Measurements from ENCODE around the gene MYO3B.
A peak's percentile ranks its signal among the peaks of the same experiment; 100 is the strongest.

The MYO3B gene

GRCh38 chr2:170213651-170214050 lies 35.7 kb downstream of the MYO3B start:
- H3K4me1 ChIP-seq (ENCODE audit: insufficient read depth, low read length), result peaks cover 46% of the 10 kb centered on the region

GRCh38 chr2:170214309-170214948 lies 36.5 kb downstream of the MYO3B start:
- Histone ChIP-seq H3K4me3 (ENCODE audit: low read length) (peak overlapping the region; percentile 47; the same call in 1 of the 2 replicates), H3K36me3 (ENCODE audit: insufficient read depth, low read depth, low read length) (no peaks in the 10 kb centered on the region), H3K27me3 (ENCODE audit: insufficient read depth, low read length) (no peaks in the 10 kb centered on the region), H3K27ac (ENCODE audit: low read length) (peak overlapping the region; percentile 70), H3K9ac (ENCODE audit: low read depth, low read length) (peak overlapping the region; percentile 55), H3K4me1 (ENCODE audit: insufficient read depth, low read length) (peaks cover 46% of the 10 kb centered on the region), H3K9me3 (ENCODE audit: insufficient read depth, low read depth, low read length) (no peaks in the 10 kb centered on the region)

More at GRCh38 chr2:170213651-170214050, 35.7 kb downstream of the MYO3B start:
- H3K9ac ChIP-seq (ENCODE audit: low read depth, low read length), result 0 out of 2 replicates have a peak overlapping the region, but pooled peaks have one; percentile 21
- no peak overlapping the region for H3K4me3 ChIP-seq (ENCODE audit: low read length)
- H3K36me3 ChIP-seq (ENCODE audit: insufficient read depth, low read depth, low read length), result no peaks in the 10 kb centered on the region
- no peak overlapping the region for H3K27ac ChIP-seq (ENCODE audit: low read length)
- no peaks in the 10 kb centered on the region for H3K9me3 ChIP-seq (ENCODE audit: insufficient read depth, low read depth, low read length)
- no peaks in the 10 kb centered on the region for H3K27me3 ChIP-seq (ENCODE audit: insufficient read depth, low read length)

DNA sequence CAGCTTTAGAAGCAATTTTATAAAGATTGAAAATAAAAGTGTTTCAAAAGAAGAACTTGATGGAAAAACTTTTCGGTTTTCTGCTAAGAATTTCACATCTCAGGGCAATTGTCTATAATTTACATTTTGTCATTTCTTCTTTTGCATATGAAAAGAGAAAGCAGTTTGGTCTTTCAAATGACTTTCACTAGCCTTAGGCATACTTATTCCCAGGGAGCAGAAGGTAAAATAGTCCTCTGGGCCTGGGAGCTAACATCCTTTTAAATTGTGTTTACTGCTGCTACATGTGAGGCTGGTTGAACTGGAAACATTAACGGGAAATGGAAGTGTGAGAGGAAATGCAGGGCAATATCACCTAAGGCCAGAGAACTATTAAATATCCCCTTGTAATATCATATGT lies 37.1 kb downstream of the MYO3B start:
- Histone ChIP-seq H3K27me3 (ENCODE audit: insufficient read depth, low read length) (no peaks in the 10 kb centered on the region), H3K4me3 (ENCODE audit: low read length) (peak overlapping the region; percentile 47; the same call in 1 of the 2 replicates), H3K4me1 (ENCODE audit: insufficient read depth, low read length) (peaks cover 46% of the 10 kb centered on the region), H3K27ac (ENCODE audit: low read length) (peak overlapping the region; percentile 70), H3K9me3 (ENCODE audit: insufficient read depth, low read depth, low read length) (no peaks in the 10 kb centered on the region), H3K36me3 (ENCODE audit: insufficient read depth, low read depth, low read length) (no peaks in the 10 kb centered on the region), H3K9ac (ENCODE audit: low read depth, low read length) (peak overlapping the region; percentile 55)

DNA sequence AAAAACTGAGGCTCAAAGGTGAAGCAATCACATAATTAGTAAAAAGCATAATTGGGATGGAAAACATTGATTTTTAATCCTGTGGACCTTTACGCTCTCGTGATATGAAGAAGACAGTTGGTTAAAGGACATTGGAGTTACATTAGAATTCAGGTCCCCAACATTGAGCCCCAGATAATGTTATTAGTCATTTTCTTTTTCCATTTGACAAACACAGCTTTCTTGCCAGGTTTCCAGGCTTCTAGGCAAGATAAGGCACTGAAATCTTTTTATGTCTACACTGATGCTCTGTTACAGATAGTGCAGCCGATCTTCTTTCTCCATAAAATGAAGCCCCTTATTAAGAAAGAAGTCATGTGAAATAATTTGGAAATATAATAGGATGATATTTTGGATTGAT lies 38.5 kb downstream of the MYO3B start:
- no peaks in the 10 kb centered on the region for H3K27me3 ChIP-seq (ENCODE audit: insufficient read depth, low read length)
- peak overlapping the region; percentile 55; the same call in 1 of the 2 replicates for H3K9ac ChIP-seq (ENCODE audit: low read depth, low read length)
- H3K4me1 ChIP-seq (ENCODE audit: insufficient read depth, low read length), result peaks cover 46% of the 10 kb centered on the region
- no peak overlapping the region for H3K4me3 ChIP-seq (ENCODE audit: low read length)
- no peaks in the 10 kb centered on the region for H3K9me3 ChIP-seq (ENCODE audit: insufficient read depth, low read depth, low read length)
- peak overlapping the region; percentile 70 for H3K27ac ChIP-seq (ENCODE audit: low read length)
- H3K36me3 ChIP-seq (ENCODE audit: insufficient read depth, low read depth, low read length), result no peaks in the 10 kb centered on the region

GRCh38 chr2:170216981-170217380 lies 39.0 kb downstream of the MYO3B start:
- H3K36me3 ChIP-seq (ENCODE audit: insufficient read depth, low read depth, low read length), result no peaks in the 10 kb centered on the region
- no peaks in the 10 kb centered on the region for H3K9me3 ChIP-seq (ENCODE audit: insufficient read depth, low read depth, low read length)
- H3K27ac ChIP-seq (ENCODE audit: low read length), result no peak overlapping the region
- peaks cover 48% of the 10 kb centered on the region for H3K4me1 ChIP-seq (ENCODE audit: insufficient read depth, low read length)
- H3K27me3 ChIP-seq (ENCODE audit: insufficient read depth, low read length), result no peaks in the 10 kb centered on the region
- H3K9ac ChIP-seq (ENCODE audit: low read depth, low read length), result no peak overlapping the region; the same call in 1 of the 2 replicates
- H3K4me3 ChIP-seq (ENCODE audit: low read length), result no peak overlapping the region

DNA sequence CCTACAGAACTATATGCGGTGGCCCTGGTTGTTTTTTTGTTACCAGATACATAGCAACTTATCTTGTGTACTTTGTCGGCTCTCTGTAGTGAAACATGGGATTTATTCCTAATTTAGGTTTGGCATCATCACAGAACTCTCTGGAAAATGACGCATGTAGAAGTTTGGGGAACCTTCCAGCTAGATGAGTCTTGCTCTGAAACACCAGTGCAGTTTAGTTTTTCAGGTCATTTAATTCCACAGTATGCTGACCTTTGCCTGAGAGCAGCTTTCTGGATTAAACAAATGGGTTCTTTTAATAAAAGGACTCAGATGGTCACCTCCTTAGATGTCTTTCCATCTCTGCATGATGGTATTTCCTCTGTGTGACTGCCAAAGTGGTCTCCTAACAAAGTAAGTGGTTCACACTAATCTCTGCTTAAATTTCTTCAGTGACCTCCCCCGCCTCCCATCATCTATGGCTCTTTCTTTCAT lies 39.9 kb downstream of the MYO3B start:
- Histone ChIP-seq H3K4me1 (ENCODE audit: insufficient read depth, low read length) (peaks cover 51% of the 10 kb centered on the region), H3K27me3 (ENCODE audit: insufficient read depth, low read length) (no peaks in the 10 kb centered on the region), H3K4me3 (ENCODE audit: low read length) (no peak overlapping the region), H3K27ac (ENCODE audit: low read length) (no peak overlapping the region), H3K36me3 (ENCODE audit: insufficient read depth, low read depth, low read length) (no peaks in the 10 kb centered on the region), H3K9ac (ENCODE audit: low read depth, low read length) (no peak overlapping the region), H3K9me3 (ENCODE audit: insufficient read depth, low read depth, low read length) (no peaks in the 10 kb centered on the region)

DNA sequence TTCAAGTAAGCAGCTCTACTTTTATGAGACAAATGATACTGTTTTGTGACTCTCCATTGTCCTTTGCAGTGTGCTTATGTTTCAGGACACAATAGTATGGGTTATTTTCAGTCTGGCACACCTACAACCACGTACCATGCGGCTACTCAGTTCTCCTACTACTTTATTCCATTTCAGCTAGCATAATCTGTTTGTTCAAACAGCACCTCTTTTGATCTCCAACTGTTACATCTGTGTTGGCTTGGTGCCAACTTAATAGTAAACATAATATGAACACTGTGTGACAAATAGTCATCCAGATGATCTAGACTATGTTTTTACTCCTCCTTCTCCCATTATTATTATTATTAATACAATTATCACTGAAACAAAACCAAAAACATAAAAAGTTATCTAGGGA lies 40.5 kb downstream of the MYO3B start:
- Histone ChIP-seq H3K9me3 (ENCODE audit: insufficient read depth, low read depth, low read length) (no peaks in the 10 kb centered on the region), H3K27ac (ENCODE audit: low read length) (no peak overlapping the region), H3K27me3 (ENCODE audit: insufficient read depth, low read length) (no peaks in the 10 kb centered on the region), H3K4me1 (ENCODE audit: insufficient read depth, low read length) (peaks cover 48% of the 10 kb centered on the region), H3K9ac (ENCODE audit: low read depth, low read length) (no peak overlapping the region), H3K4me3 (ENCODE audit: low read length) (no peak overlapping the region), H3K36me3 (ENCODE audit: insufficient read depth, low read depth, low read length) (no peaks in the 10 kb centered on the region)

DNA sequence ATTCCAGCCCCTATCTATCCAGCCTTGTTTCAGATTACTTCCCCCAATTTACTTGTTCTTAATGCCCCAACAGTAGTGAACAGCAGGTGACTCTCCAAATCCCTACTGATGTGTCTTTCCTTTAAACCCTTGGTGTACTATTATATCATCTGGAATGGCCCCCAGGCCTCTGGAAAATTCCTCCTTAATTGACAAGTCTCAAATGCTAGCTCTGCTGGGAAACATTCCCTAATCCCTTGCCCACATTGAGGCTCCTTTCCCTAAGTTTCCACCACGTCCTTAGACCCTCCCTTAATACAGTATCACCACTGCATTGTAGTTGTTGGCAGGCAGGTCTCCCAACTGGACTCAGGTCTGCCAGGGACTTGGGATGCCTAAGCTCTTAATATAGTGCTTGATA lies 41.0 kb downstream of the MYO3B start:
- Histone ChIP-seq H3K9me3 (ENCODE audit: insufficient read depth, low read depth, low read length) (no peaks in the 10 kb centered on the region), H3K27ac (ENCODE audit: low read length) (no peak overlapping the region), H3K4me1 (ENCODE audit: insufficient read depth, low read length) (peaks cover 44% of the 10 kb centered on the region), H3K36me3 (ENCODE audit: insufficient read depth, low read depth, low read length) (no peaks in the 10 kb centered on the region), H3K27me3 (ENCODE audit: insufficient read depth, low read length) (no peaks in the 10 kb centered on the region), H3K4me3 (ENCODE audit: low read length) (no peak overlapping the region), H3K9ac (ENCODE audit: low read depth, low read length) (no peak overlapping the region)

- H3K36me3 ChIP-seq (ENCODE audit: insufficient read depth, low read depth, low read length), result no peaks in the 10 kb centered on the region
- no peaks in the 10 kb centered on the region for H3K27me3 ChIP-seq (ENCODE audit: insufficient read depth, low read length)
- no peaks in the 10 kb centered on the region for H3K9me3 ChIP-seq (ENCODE audit: insufficient read depth, low read depth, low read length)
- peak overlapping the region; percentile 31; the same call in 1 of the 2 replicates for H3K9ac ChIP-seq (ENCODE audit: low read depth, low read length)
- peaks cover 24% of the 10 kb centered on the region for H3K4me1 ChIP-seq (ENCODE audit: insufficient read depth, low read length)
- no peak overlapping the region for H3K27ac ChIP-seq (ENCODE audit: low read length)
- H3K4me3 ChIP-seq (ENCODE audit: low read length), result no peak overlapping the region
Measured at GRCh38 chr2:170221317-170222288, 43.7 kb downstream of the MYO3B start.

GRCh38 chr2:170222298-170222697 lies 44.4 kb downstream of the MYO3B start:
- Histone ChIP-seq H3K4me1 (ENCODE audit: insufficient read depth, low read length) (peaks cover 19% of the 10 kb centered on the region), H3K27ac (ENCODE audit: low read length) (peak overlapping the region; percentile 20), H3K36me3 (ENCODE audit: insufficient read depth, low read depth, low read length) (no peaks in the 10 kb centered on the region), H3K9me3 (ENCODE audit: insufficient read depth, low read depth, low read length) (no peaks in the 10 kb centered on the region), H3K27me3 (ENCODE audit: insufficient read depth, low read length) (no peaks in the 10 kb centered on the region), H3K9ac (ENCODE audit: low read depth, low read length) (peak overlapping the region; percentile 31; the same call in 1 of the 2 replicates), H3K4me3 (ENCODE audit: low read length) (no peak overlapping the region)

- Histone ChIP-seq H3K27me3 (ENCODE audit: insufficient read depth, low read length) (no peaks in the 10 kb centered on the region), H3K9me3 (ENCODE audit: insufficient read depth, low read depth, low read length) (no peaks in the 10 kb centered on the region), H3K9ac (ENCODE audit: low read depth, low read length) (peak overlapping the region; percentile 4; the same call in 1 of the 2 replicates), H3K36me3 (ENCODE audit: insufficient read depth, low read depth, low read length) (no peaks in the 10 kb centered on the region), H3K4me3 (ENCODE audit: low read length) (no peak overlapping the region), H3K4me1 (ENCODE audit: insufficient read depth, low read length) (peaks cover 14% of the 10 kb centered on the region), H3K27ac (ENCODE audit: low read length) (peak overlapping the region; percentile 20)
Measured at GRCh38 chr2:170222842-170223241, 44.9 kb downstream of the MYO3B start.
